AG04450 (cell line): Measurements from ENCODE around the gene TXNDC16. TPM values are rescaled to one million over a fixed set of nuclear protein-coding genes. Genes with fewer than 3 reads are reported as not detected.
A peak's percentile ranks its signal among the peaks of the same experiment; 100 is the strongest.

Experiments used
- CTCF ChIA-PET: fragments of 300-600, 350-600 bp; formaldehyde crosslinking; extraction: SDS; loops from one replicate; lab custom pipeline; 2022; ENCODE audit warnings: antibody characterized with exemption, inconsistent platforms; lab: Charles Lee
- POLR2A ChIA-PET: fragments of 350-600 bp; formaldehyde crosslinking; extraction: SDS; loops from one replicate; lab custom pipeline; 2021; ENCODE audit warnings: antibody characterized with exemption, inconsistent platforms; lab: Yijun Ruan, JAX
- DNase-seq: peaks from one replicate; pipeline ENCODE4 v3.0.0-alpha.2; 2011; ENCODE audit warnings: low read depth, low spot score
- H3K27ac ChIP-seq: one replicate; pipeline ENCODE4 v1.5.1; 2012; ENCODE audit warnings: low read depth, low read length, control low read depth
- H3K27me3 ChIP-seq: one replicate; pipeline ENCODE4 v1.6.0; 2012; ENCODE audit warnings: low read length; ENCODE audit not compliant: control insufficient read depth, insufficient read depth
- H3K4me3 ChIP-seq: 2 replicates; pipeline ENCODE4 v1.5.1; 2011; ENCODE audit warnings: mild to moderate bottlenecking, low read depth, low read length, control low read depth
- H3K9me3 ChIP-seq: 2 replicates; pipeline ENCODE4 v1.5.1; 2012; ENCODE audit warnings: low read length; ENCODE audit not compliant: control insufficient read depth, insufficient read depth
- CTCF ChIP-seq: IDR thresholded peaks from 2 replicates; pipeline ENCODE4 v1.5.1; 2011; ENCODE audit warnings: low read depth, low read length, control low read depth, inconsistent platforms
- polyA plus RNA-seq: library from polyadenylated mRNA; depleted of rRNA; stranded (reverse); fragments of >200 nt; gene quantifications from 2 replicates; pipeline ENCODE4 v1.2.3, GENCODE V29; 2011

The TXNDC16 gene
- polyA plus RNA-seq, 1 experiment: 3.8 TPM

- Histone ChIP-seq H3K27me3 (no peaks in the 10 kb centered on the region), H3K4me3 (no peak overlapping the region), H3K9me3 (peaks cover 2% of the 10 kb centered on the region; the same call in 1 of the 2 replicates), H3K27ac (no peak overlapping the region)
- ChIA-PET CTCF (no interaction called here), POLR2A (interaction anchor here (0.5 kb wide), 1 partner anchor 8 kb away, joined by 7 read pairs; no protein-coding TSS in a partner anchor)
- DNase-seq: peak; percentile 16
- no peak for TF ChIP-seq CTCF
Measured at GRCh38 chr14:52563120-52563519, 10.8 kb upstream of the TXNDC16 start.

- no peak for TF ChIP-seq CTCF
- H3K4me3 ChIP-seq: no peak overlapping the region
- CTCF ChIA-PET: no interaction called here
- H3K9me3 ChIP-seq: peaks cover 2% of the 10 kb centered on the region; the same call in 1 of the 2 replicates
- no peak for DNase-seq
- H3K27ac ChIP-seq: no peak overlapping the region
- POLR2A ChIA-PET: no interaction called here
- H3K27me3 ChIP-seq: no peaks in the 10 kb centered on the region
Measured at GRCh38 chr14:52558688-52559087, 6.4 kb upstream of the TXNDC16 start.

GRCh38 chr14:52553671-52554575 is 1.6 kb upstream of the TXNDC16 start:
- CTCF ChIA-PET: no interaction called here
- POLR2A ChIA-PET: interaction anchor here (0.9 to 1.0 kb wide), 2 partner anchors 141 to 238 kb away, joined by 3 read pairs; partner anchors contain the start of genes ERO1A and GNPNAT1
- H3K27ac ChIP-seq: no peak overlapping the region

GRCh38 chr14:52553002-52553670 is 831 bp upstream of the TXNDC16 start:
- H3K27me3 ChIP-seq: no peaks in the 10 kb centered on the region

More at GRCh38 chr14:52553671-52554575, 1.6 kb upstream of the TXNDC16 start:
- peak; percentile 79 for DNase-seq
- H3K27me3 ChIP-seq: no peaks in the 10 kb centered on the region
- H3K9me3 ChIP-seq: peaks cover under 1% of the 10 kb centered on the region; the same call in 1 of the 2 replicates
- H3K4me3 ChIP-seq: peak overlapping the region; percentile 72
- TF ChIP-seq CTCF: 0 out of 2 replicates have a peak, but pooled peaks have one; percentile 7

More at GRCh38 chr14:52553002-52553670, 831 bp upstream of the TXNDC16 start:
- H3K9me3 ChIP-seq: no peaks in the 10 kb centered on the region
- POLR2A ChIA-PET: interaction anchor here (0.7 to 1.0 kb wide), 3 partner anchors 95 to 239 kb away, joined by 3 read pairs; partner anchors contain the start of genes ERO1A and GNPNAT1
- no peak overlapping the region for H3K27ac ChIP-seq
- peak overlapping the region; percentile 72 for H3K4me3 ChIP-seq
- no peak for DNase-seq
- TF ChIP-seq CTCF: no peak
- CTCF ChIA-PET: interaction anchor here (0.7 to 1.6 kb wide), 4 partner anchors 10 to 253 kb away, joined by 3 to 8 read pairs (median 4); no protein-coding TSS in a partner anchor
